Subcutaneous adipose tissue (tissue), 4 donors: ENCODE data around the gene WDR45B. TPM values are rescaled to one million over a fixed set of nuclear protein-coding genes. Genes with fewer than 3 reads are reported as not detected.

Experiments used
- total RNA-seq, 4 donors: library from RNA; depleted of rRNA; stranded (reverse); fragments of >200 nt; gene quantifications; one replicate each; pipeline ENCODE4 v1.1.0, GENCODE V29; 2016
- TF ChIP-seq, protein P1 (sequence below): fragments of 450-650 bp; IDR thresholded peaks from one replicate; pipeline ENCODE4 v1.5.1; 2016; ENCODE audit warnings: low read depth, mild to moderate bottlenecking, control low read depth, antibody characterized with exemption, moderate library complexity

Gene WDR45B
- total RNA-seq, 4 donors from 2014 or later = 60.6 to 74.8 (median 63.1) TPM

DNA sequence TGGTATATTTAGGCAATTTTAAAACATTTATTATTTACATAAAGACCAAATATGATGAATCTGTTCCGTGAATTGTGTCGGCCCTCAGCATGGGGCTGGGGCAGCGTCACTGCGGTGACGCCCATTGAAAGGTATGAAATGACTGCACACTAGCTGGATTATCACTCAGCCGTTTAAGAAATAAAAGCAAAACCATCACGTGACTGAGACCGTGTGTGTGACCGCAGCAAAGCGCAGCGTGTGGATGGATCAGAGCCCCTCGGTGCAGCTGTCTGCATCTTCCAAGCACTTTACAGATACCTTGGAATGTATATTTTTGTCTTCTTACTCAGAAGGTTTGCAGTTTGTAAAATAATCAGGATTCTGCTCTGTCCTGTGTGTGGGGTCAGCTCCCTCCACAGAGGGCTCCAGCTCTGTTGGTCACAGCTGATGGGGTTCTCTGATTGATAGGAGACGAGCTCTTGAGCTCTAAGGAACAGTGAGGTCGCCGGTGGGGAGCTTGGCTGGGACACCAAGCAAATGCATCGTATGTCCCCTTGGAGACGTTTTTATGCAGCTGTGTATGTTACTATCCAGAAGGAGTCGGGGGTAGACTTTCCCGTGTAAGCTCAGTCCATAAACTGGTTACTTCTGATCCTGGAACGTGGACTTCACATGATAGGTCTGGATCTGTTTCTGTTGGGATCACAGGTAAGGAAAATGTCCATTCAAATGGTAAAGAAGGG lies 45.1 kb downstream of the WDR45B start:
- TF ChIP-seq, protein P1, sequence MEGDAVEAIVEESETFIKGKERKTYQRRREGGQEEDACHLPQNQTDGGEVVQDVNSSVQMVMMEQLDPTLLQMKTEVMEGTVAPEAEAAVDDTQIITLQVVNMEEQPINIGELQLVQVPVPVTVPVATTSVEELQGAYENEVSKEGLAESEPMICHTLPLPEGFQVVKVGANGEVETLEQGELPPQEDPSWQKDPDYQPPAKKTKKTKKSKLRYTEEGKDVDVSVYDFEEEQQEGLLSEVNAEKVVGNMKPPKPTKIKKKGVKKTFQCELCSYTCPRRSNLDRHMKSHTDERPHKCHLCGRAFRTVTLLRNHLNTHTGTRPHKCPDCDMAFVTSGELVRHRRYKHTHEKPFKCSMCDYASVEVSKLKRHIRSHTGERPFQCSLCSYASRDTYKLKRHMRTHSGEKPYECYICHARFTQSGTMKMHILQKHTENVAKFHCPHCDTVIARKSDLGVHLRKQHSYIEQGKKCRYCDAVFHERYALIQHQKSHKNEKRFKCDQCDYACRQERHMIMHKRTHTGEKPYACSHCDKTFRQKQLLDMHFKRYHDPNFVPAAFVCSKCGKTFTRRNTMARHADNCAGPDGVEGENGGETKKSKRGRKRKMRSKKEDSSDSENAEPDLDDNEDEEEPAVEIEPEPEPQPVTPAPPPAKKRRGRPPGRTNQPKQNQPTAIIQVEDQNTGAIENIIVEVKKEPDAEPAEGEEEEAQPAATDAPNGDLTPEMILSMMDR = no peak

DNA sequence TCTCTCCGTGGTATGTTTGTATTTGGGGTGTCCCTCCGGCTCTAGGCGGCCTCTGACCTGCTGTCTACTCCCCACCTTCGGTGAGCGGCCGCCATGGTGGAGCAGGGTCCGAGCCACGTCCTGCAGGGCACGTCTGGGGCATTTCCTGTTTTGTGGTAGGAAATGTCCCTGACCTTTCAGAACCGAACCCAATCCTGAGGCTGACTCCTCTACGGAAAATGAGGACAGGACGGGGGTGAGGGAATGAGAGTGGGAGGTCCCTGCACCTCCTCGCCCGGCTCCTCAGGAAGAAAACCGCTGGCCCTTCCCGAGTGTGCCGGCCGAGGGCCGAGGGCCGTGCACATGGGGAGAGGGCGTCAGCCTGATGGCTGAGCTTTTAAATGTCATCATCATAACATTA lies 45.8 kb downstream of the WDR45B start:
- TF ChIP-seq, protein P1 = no peak

DNA sequence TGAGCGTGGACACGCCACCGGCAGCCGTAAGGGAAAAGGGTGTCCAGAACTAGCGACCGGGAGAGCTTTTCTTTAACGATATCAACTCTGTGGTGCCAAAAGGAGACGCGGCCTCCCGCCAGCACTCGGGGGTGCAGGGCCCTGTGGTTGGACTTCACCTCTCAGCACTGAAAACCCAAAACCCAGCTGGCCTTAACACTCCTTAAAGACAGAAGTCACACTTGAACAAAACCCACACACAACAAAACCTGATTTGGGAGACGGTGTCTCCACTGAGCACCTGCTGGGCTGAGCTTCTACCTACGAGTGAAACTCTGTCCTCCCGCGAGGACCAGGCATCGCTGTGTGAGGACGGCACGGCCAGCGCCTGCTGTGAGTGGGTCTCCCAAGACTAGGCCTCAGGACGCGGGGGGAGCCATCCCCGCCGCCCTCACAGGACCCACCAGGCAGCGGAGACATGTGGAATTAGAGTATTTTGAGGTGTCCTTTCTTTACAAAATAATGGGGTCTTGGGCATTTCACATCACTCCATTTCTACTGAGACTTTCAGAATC lies 46.7 kb downstream of the WDR45B start:
- TF ChIP-seq, protein P1 = no peak

DNA sequence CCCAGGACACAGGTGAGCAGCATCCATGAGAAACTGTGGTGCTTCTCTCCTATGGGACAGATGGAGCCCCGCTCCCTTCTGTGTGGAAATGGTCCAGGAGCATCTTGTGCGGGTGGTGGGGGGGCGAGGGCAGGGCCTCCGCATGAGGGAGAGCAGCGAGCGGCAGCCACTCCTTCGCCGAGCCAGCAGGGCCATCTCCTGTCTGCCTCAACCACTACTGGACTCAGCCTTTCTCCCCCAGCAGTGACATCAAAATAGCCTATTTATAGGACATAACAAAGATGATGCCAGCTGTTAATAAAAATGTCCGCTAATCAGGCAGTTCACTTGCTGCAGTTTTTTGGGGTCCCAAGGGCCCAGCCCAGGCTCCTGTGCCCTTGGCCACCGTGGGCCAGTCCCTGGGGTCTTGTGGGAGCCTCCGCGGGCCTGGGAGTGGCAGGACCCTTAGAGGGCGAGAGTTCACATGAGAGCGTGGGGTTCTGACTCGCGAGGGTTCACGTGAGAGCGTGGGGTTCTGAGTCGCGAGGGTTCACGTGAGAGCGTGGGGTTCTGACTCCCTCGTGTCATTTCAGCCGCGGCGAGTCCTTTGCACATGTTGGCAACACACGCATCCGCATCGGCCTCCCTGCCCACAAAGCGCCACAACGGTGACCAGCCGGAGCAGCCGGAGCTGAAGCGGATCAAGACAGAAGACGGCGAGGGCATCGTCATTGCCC lies 47.4 kb downstream of the WDR45B start:
- TF ChIP-seq, protein P1 = no peak

DNA sequence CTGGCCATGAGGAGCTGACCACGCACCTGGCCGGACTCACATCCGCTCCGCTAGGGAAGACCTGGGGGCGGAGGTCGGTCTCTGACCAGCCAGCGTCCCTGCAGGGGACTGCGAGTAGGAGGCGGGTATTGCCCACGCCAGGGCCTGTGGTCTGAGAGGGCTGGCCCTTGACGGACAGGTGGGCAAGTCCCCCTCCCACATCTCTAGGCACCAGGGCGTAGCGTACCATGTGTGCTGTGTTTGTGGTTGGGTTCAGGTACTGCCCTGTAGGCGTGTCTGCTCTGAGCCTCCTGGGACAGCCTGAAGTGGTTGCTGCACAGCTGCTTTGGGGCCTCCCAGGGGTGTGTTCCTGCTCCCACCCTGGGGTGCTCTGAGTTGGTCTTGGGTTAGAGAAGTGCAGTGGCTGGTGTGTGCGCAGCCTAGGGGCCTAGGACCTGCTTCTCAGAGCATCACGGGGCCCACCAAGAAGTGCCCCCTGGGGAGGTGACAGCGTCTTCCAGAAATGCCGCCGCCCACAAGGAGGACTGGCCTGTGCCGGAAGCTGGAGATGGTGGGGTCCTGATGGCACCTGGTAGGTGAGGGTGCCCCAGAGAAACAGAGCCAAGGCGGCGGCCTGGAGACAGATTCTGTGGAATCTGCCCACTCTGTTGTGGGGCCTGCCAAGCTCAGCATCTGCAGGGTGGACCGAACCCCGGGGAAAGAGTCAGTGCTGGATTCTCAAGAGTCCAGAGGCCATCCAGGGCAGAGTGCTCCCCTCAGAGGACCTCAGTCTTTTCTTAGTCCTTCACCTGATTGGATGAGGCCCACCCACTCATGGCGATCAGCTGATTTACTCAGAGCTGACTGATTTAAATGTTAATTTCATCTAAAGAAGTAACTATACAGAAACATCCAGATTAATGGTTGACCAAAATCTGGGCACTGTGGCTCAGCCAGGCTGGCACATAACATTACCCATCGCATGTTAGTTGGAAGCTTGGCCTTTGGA lies 48.3 kb downstream of the WDR45B start:
- TF ChIP-seq, protein P1 = no peak

DNA sequence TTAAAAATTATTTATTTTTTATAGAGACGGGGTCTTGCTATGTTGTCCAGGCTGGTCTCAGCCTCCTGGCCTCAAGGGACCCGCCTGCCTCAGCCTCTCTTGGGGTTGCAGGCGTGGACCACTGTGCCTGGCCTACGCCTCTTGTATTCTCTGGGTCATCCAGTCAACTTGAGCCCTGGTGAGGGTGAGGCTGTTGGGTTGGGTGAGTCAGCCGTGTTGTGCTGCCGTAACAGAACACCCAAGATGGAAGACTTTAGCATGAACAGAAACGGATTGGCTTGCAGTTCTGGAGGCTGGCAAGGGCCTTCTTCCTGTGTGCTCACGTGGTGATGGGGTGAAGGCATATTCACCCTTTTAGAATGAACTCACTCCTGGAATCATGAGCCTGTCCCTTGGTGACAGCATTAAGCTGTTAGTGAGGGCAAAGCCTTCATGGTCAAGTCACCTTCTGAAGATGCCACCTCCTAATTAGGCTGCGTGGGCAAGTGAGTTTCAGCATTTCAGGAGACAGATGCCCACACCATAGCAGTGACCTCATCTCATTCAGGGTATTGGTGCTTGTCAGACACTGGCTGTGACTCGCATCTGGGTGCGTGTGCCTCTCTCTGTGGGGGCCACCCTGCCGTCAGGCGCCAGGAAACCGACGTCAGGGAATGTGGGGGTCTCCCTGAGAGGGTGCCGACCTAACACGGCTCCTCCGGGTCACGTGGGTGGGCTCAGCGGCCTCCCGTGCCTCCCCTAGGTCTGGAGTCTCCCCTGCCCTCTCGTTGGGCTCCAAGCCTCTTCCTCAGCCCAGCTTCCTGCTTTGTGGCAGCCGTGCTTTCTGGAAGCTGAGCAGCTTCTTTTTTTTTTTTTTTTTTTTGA lies 49.8 kb downstream of the WDR45B start:
- TF ChIP-seq, protein P1 = no peak
